Common myeloid progenitor, CD34-positive (primary cell): ENCODE measurements around the gene P3H2.

Experiments
- CTCF ChIA-PET: fragments of 350-600 bp; sonication (Branson Sonifier 250); formaldehyde crosslinking; loops from one replicate; lab custom pipeline; 2021; ENCODE audit warnings: antibody characterized with exemption; lab: Charles Lee
- POLR2A ChIA-PET: fragments of 350-600 bp; sonication (Branson Sonifier 250); formaldehyde crosslinking; loops from one replicate; lab custom pipeline; 2021; ENCODE audit warnings: antibody characterized with exemption; lab: Charles Lee
- DNase-seq, 3 donors: peaks; one replicate each; pipeline versions ENCODE4 v3.0.0 to v3.0.0-alpha.2; 2013
- H3K27ac ChIP-seq, 2 experiments: 1 replicate in 1 of 2; 2 replicates in 1 of 2; pipeline ENCODE4 v1.7.0; 2013; ENCODE audit warnings: inconsistent platforms in 2 of 2, low read length in 2 of 2, mild to moderate bottlenecking in 2 of 2, low read depth in 1 of 2, moderate library complexity in 1 of 2; ENCODE audit not compliant: severe bottlenecking in 2 of 2, insufficient read depth in 1 of 2, poor library complexity in 1 of 2
- H3K27me3 ChIP-seq, 5 experiments: replicated peaks in 2 of 5; 1 replicate in 3 of 5; 2 replicates in 2 of 5; pipeline versions ENCODE4 v1.6.1 to v1.7.0; 2013; ENCODE audit warnings: low read length in 4 of 5, mild to moderate bottlenecking in 2 of 5, moderate library complexity in 2 of 5, inconsistent platforms in 1 of 5; ENCODE audit not compliant: insufficient read depth in 5 of 5, control insufficient read depth in 4 of 5
- H3K36me3 ChIP-seq, 4 experiments: 1 replicate in 2 of 4; 2 replicates in 2 of 4; pipeline versions ENCODE4 v1.6.1 to v1.7.0; 2013; ENCODE audit warnings: low read length in 3 of 4, control low read depth in 1 of 4, mild to moderate bottlenecking in 1 of 4; ENCODE audit not compliant: control insufficient read depth in 4 of 4, insufficient read depth in 4 of 4
- H3K4me1 ChIP-seq, 4 experiments: 1 replicate in 3 of 4; 2 replicates in 1 of 4; pipeline versions ENCODE4 v1.6.1 to v1.7.1; 2013; ENCODE audit warnings: low read length in 3 of 4, mild to moderate bottlenecking in 3 of 4, control low read depth in 1 of 4, inconsistent platforms in 1 of 4, moderate library complexity in 1 of 4; ENCODE audit not compliant: control insufficient read depth in 4 of 4, insufficient read depth in 4 of 4; ENCODE audit errors: control extremely low read depth in 1 of 4
- H3K4me3 ChIP-seq, 7 experiments: 1 replicate in 4 of 7; 2 replicates in 3 of 7; pipeline versions ENCODE4 v1.5.1 to v1.7.0; 2013; ENCODE audit warnings: mild to moderate bottlenecking in 7 of 7, low read length in 6 of 7, moderate library complexity in 6 of 7, inconsistent platforms in 2 of 7, low read depth in 2 of 7, control low read depth in 1 of 7; ENCODE audit not compliant: insufficient read depth in 4 of 7, control insufficient read depth in 1 of 7; ENCODE audit errors: extremely low read depth in 1 of 7
- H3K9me3 ChIP-seq, 5 experiments: 1 replicate in 4 of 5; 2 replicates in 1 of 5; pipeline versions ENCODE4 v1.6.1 to v1.7.1; 2013; ENCODE audit warnings: low read length in 4 of 5, mild to moderate bottlenecking in 2 of 5, inconsistent platforms in 1 of 5, low read depth in 1 of 5, moderate library complexity in 1 of 5; ENCODE audit not compliant: control insufficient read depth in 4 of 5, insufficient read depth in 2 of 5; ENCODE audit errors: control extremely low read depth in 1 of 5
- WGBS: methylation state at CpG from one replicate; pipeline ENCODE4 v1.1.5; 2013; ENCODE audit not compliant: insufficient coverage; 5-methylcytosine and 5-hydroxymethylcytosine counted together

Gene P3H2

GRCh38 chr3:190040145-190040544 is 80.6 kb downstream of the P3H2 start:
- 100% methylated on average over 1 of the region's 5 CpGs for WGBS

GRCh38 chr3:190038050-190038933 is 82.4 kb downstream of the P3H2 start:
- no peak overlapping the region for H3K4me3 ChIP-seq
- no peak overlapping the region for H3K27ac ChIP-seq
- H3K27me3 ChIP-seq: no peaks in the 10 kb centered on the region
- CTCF ChIA-PET: interaction anchor here (0.6 to 0.9 kb wide), 2 partner anchors 16 to 144 kb away, joined by 3 read pairs; no protein-coding TSS in a partner anchor
- DNase-seq: peak; percentile 39 to 83 (median 81)
- no peaks in the 10 kb centered on the region for H3K36me3 ChIP-seq
- POLR2A ChIA-PET: interaction anchor here (0.6 kb wide), 1 partner anchor 20 kb away, joined by 4 read pairs; no protein-coding TSS in a partner anchor
- no peaks in the 10 kb centered on the region for H3K9me3 ChIP-seq
- H3K4me1 ChIP-seq: peaks cover 0 to 12% (median 0%) of the 10 kb centered on the region in 4 experiments
- 100% methylated on average over 1 of the region's 6 CpGs for WGBS

More at GRCh38 chr3:190040145-190040544, 80.6 kb downstream of the P3H2 start:
- Histone ChIP-seq H3K9me3 (no peaks in the 10 kb centered on the region), H3K4me3 (no peak overlapping the region), H3K36me3 (no peaks in the 10 kb centered on the region), H3K27ac (no peak overlapping the region), H3K27me3 (no peaks in the 10 kb centered on the region), H3K4me1 (peaks cover 0 to 15% (median 0%) of the 10 kb centered on the region in 4 experiments)
- ChIA-PET CTCF (interaction anchor here (1.0 to 2.1 kb wide), 2 partner anchors 11 to 81 kb away, joined by 3 to 6 read pairs; partner anchors contain the start of gene P3H2), POLR2A (no interaction called here)
- DNase-seq: no peak

- Histone ChIP-seq H3K9me3 (no peaks in the 10 kb centered on the region), H3K27ac (no peak overlapping the region), H3K27me3 (no peaks in the 10 kb centered on the region), H3K4me3 (no peak overlapping the region), H3K4me1 (peaks cover 0 to 9% (median 0%) of the 10 kb centered on the region in 4 experiments), H3K36me3 (no peaks in the 10 kb centered on the region)
- no CpG with 5 or more reads among the region's 2 CpGs for WGBS
- no peak for DNase-seq
- CTCF ChIA-PET: no interaction called here
- POLR2A ChIA-PET: no interaction called here
Measured at GRCh38 chr3:190036631-190037030, 84.1 kb downstream of the P3H2 start.

- CTCF ChIA-PET: no interaction called here
- H3K4me3 ChIP-seq: no peak overlapping the region
- WGBS: 100% methylated on average over 1 of the region's 3 CpGs
- no peaks in the 10 kb centered on the region for H3K27me3 ChIP-seq
- H3K4me1 ChIP-seq: peaks cover 0 to 9% (median 0%) of the 10 kb centered on the region in 4 experiments
- no peaks in the 10 kb centered on the region for H3K36me3 ChIP-seq
- no peaks in the 10 kb centered on the region for H3K9me3 ChIP-seq
- H3K27ac ChIP-seq: no peak overlapping the region
- POLR2A ChIA-PET: no interaction called here
- no peak for DNase-seq
Measured at GRCh38 chr3:190034446-190034845, 86.3 kb downstream of the P3H2 start.

- Histone ChIP-seq H3K27ac (no peak overlapping the region), H3K9me3 (no peaks in the 10 kb centered on the region), H3K36me3 (no peaks in the 10 kb centered on the region), H3K4me3 (no peak overlapping the region), H3K4me1 (peaks cover 0 to 3% (median 0%) of the 10 kb centered on the region in 4 experiments), H3K27me3 (no peaks in the 10 kb centered on the region)
- ChIA-PET POLR2A (no interaction called here), CTCF (interaction anchor here (1.3 kb wide), 1 partner anchor 17 kb away, joined by 4 read pairs; no protein-coding TSS in a partner anchor)
- DNase-seq: peak in 1 of 3 donors; percentile 25
- WGBS: over 99% methylated on average over 8 of the region's 11 CpGs
Measured at GRCh38 chr3:190032923-190033322, 87.8 kb downstream of the P3H2 start.

- no peak for DNase-seq
- no peaks in the 10 kb centered on the region for H3K9me3 ChIP-seq
- CTCF ChIA-PET: interaction anchor here (1.3 kb wide), 1 partner anchor 17 kb away, joined by 4 read pairs; no protein-coding TSS in a partner anchor
- no CpG with 5 or more reads among the region's 1 CpG for WGBS
- POLR2A ChIA-PET: no interaction called here
- no peak overlapping the region for H3K27ac ChIP-seq
- no peak overlapping the region for H3K4me3 ChIP-seq
- H3K4me1 ChIP-seq: no peaks in the 10 kb centered on the region
- no peaks in the 10 kb centered on the region for H3K36me3 ChIP-seq
- no peaks in the 10 kb centered on the region for H3K27me3 ChIP-seq
Measured at GRCh38 chr3:190031887-190032752, 88.6 kb downstream of the P3H2 start.
